KMS-11 (cell line): ENCODE data around the gene SANBR.

Experiments
- H2AFZ ChIP-seq: fragments of 200-600 bp; sonication (generic); 2 replicates; pipeline ENCODE4 v1.6.1; 2016; ENCODE audit warnings: antibody characterized with exemption, mixed run types, low read depth
- H3K27ac ChIP-seq: fragments of 200-600 bp; sonication (generic); 2 replicates; pipeline ENCODE4 v1.6.1; 2016; ENCODE audit warnings: mild to moderate bottlenecking, mixed run types
- H3K27me3 ChIP-seq: fragments of 200-600 bp; sonication (generic); 2 replicates; pipeline ENCODE4 v1.6.1; 2017; ENCODE audit warnings: mild to moderate bottlenecking, low read depth, mixed run types, moderate library complexity; ENCODE audit not compliant: insufficient read depth
- H3K36me3 ChIP-seq: fragments of 200-600 bp; sonication (generic); 2 replicates; pipeline ENCODE4 v1.6.1; 2017; ENCODE audit warnings: mild to moderate bottlenecking, mixed run types; ENCODE audit not compliant: insufficient read depth
- H3K4me1 ChIP-seq: fragments of 200-600 bp; sonication (generic); 2 replicates; pipeline ENCODE4 v1.6.1; 2016; ENCODE audit warnings: mild to moderate bottlenecking, low read depth, mixed run types; ENCODE audit not compliant: poor library complexity, severe bottlenecking
- H3K4me2 ChIP-seq: fragments of 200-600 bp; sonication (generic); 2 replicates; pipeline ENCODE4 v1.7.0; 2016; ENCODE audit warnings: mild to moderate bottlenecking, mixed run types
- H3K4me3 ChIP-seq: fragments of 200-600 bp; sonication (generic); IDR thresholded peaks from 2 replicates; pipeline ENCODE4 v1.6.1; 2017; ENCODE audit warnings: low read depth, low read length, mixed read lengths; ENCODE audit not compliant: insufficient read depth
- H3K79me2 ChIP-seq: fragments of 200-600 bp; sonication (generic); 2 replicates; pipeline ENCODE4 v1.6.1; 2016; ENCODE audit warnings: low read depth, mixed run types; ENCODE audit not compliant: insufficient read depth
- H3K9ac ChIP-seq: fragments of 200-600 bp; sonication (generic); 2 replicates; pipeline ENCODE4 v1.6.1; 2016; ENCODE audit warnings: mild to moderate bottlenecking, mixed run types
- H4K20me1 ChIP-seq: fragments of 200-600 bp; sonication (generic); 2 replicates; pipeline ENCODE4 v1.6.1; 2016; ENCODE audit warnings: mild to moderate bottlenecking, mixed run types; ENCODE audit not compliant: insufficient read depth
- TF ChIP-seq, protein P1 (sequence below): fragments of 200-600 bp; sonication (generic); conservative IDR thresholded peaks from 2 replicates; pipeline ENCODE4 v1.6.1; 2017; ENCODE audit warnings: low read depth, mild to moderate bottlenecking, antibody characterized with exemption, low read length, moderate library complexity, mixed read lengths

Gene SANBR

DNA sequence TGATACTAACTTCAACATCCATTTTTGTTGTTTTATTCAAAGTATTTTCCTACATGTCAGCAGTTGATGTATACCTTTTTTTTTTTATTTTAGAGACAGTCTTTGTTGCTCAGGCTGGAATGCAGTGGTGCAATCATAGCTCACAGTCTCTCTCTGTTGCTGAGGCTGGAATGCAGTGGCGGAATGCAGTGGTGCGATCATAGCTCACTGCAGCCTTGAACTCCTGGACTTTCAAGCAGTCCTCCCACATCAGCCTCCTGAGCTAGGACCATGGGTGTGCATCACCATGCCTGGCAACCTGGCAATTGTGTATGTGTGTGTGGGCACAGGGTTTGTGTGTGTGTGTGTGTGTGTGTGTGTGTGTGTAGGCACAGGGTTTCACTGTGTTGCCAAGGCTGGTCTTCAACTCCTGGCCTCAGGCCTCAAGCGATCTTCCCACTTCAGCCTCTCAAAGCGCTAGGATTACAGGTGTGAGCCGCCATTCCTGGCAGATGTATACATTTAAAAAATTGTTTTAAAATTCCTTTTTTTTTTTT lies 24.8 kb downstream of the SANBR start:
- Histone ChIP-seq H3K4me3 (no peak overlapping the region), H3K4me1 (no peaks in the 10 kb centered on the region), H3K9ac (no peak overlapping the region), H4K20me1 (no peaks in the 10 kb centered on the region), H2AFZ (no peak overlapping the region), H3K27me3 (no peaks in the 10 kb centered on the region), H3K4me2 (no peak overlapping the region), H3K36me3 (no peaks in the 10 kb centered on the region), H3K27ac (no peak overlapping the region), H3K79me2 (no peaks in the 10 kb centered on the region)
- TF ChIP-seq, protein P1, sequence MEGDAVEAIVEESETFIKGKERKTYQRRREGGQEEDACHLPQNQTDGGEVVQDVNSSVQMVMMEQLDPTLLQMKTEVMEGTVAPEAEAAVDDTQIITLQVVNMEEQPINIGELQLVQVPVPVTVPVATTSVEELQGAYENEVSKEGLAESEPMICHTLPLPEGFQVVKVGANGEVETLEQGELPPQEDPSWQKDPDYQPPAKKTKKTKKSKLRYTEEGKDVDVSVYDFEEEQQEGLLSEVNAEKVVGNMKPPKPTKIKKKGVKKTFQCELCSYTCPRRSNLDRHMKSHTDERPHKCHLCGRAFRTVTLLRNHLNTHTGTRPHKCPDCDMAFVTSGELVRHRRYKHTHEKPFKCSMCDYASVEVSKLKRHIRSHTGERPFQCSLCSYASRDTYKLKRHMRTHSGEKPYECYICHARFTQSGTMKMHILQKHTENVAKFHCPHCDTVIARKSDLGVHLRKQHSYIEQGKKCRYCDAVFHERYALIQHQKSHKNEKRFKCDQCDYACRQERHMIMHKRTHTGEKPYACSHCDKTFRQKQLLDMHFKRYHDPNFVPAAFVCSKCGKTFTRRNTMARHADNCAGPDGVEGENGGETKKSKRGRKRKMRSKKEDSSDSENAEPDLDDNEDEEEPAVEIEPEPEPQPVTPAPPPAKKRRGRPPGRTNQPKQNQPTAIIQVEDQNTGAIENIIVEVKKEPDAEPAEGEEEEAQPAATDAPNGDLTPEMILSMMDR: no peak

GRCh38 chr2:61091485-61091884 lies 25.8 kb downstream of the SANBR start:
- no peaks in the 10 kb centered on the region for H3K4me1 ChIP-seq
- H2AFZ ChIP-seq: no peak overlapping the region
- H3K36me3 ChIP-seq: no peaks in the 10 kb centered on the region
- no peaks in the 10 kb centered on the region for H4K20me1 ChIP-seq
- H3K79me2 ChIP-seq: no peaks in the 10 kb centered on the region
- TF ChIP-seq, protein P1: no peak
- no peak overlapping the region for H3K4me3 ChIP-seq
- no peak overlapping the region for H3K9ac ChIP-seq
- no peak overlapping the region for H3K4me2 ChIP-seq
- H3K27me3 ChIP-seq: no peaks in the 10 kb centered on the region
- no peak overlapping the region for H3K27ac ChIP-seq

- no peaks in the 10 kb centered on the region for H3K27me3 ChIP-seq
- H2AFZ ChIP-seq: no peak overlapping the region
- H3K9ac ChIP-seq: no peak overlapping the region
- H3K4me2 ChIP-seq: no peak overlapping the region
- TF ChIP-seq, protein P1: no peak
- H3K4me1 ChIP-seq: no peaks in the 10 kb centered on the region
- no peak overlapping the region for H3K27ac ChIP-seq
- no peaks in the 10 kb centered on the region for H4K20me1 ChIP-seq
- H3K36me3 ChIP-seq: no peaks in the 10 kb centered on the region
- no peaks in the 10 kb centered on the region for H3K79me2 ChIP-seq
- no peak overlapping the region for H3K4me3 ChIP-seq
Observed at GRCh38 chr2:61096438-61096837, 30.8 kb downstream of the SANBR start.

DNA sequence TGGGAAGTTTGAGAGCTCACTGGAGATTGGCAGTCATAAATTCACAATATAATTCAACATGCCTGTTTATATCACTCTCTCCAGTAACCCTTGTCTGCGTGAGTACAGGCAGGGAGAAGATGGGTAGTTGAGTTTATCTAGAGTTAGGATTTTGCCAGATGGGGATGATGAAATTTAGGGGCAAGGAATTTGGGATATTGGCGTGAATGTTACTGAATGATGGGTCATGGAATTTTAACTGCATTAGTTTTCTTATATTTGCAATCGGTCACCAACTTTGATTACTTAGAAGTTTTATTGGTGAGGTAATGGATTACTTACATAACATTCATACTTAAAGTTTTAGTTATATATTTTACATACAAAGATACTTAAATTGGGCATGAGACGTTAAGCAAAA lies 35.1 kb downstream of the SANBR start:
- Histone ChIP-seq H3K27ac (no peak overlapping the region), H3K4me2 (no peak overlapping the region), H4K20me1 (no peaks in the 10 kb centered on the region), H3K9ac (no peak overlapping the region), H3K79me2 (no peaks in the 10 kb centered on the region), H2AFZ (no peak overlapping the region), H3K4me1 (no peaks in the 10 kb centered on the region), H3K36me3 (no peaks in the 10 kb centered on the region), H3K4me3 (no peak overlapping the region), H3K27me3 (no peaks in the 10 kb centered on the region)
- TF ChIP-seq, protein P1: no peak
